Thyroid gland (tissue), 4 donors: Measurements from ENCODE around the gene DTX3L.

Experiments used
- POLR2A ChIP-seq, 2 donors: fragments of 450-650 bp; IDR thresholded peaks; one replicate each; pipeline ENCODE4 v1.6.1; 2017; ENCODE audit warnings: antibody characterized with exemption in 2 of 2, mild to moderate bottlenecking in 2 of 2, moderate library complexity in 1 of 2
- TF ChIP-seq, protein P1 (sequence below), 6 experiments: fragments of 200-600 bp in 3 of 6; fragments of 450-650 bp in 3 of 6; sonication (generic) in 3 of 6; IDR thresholded peaks; one replicate each; pipeline ENCODE4 v1.5.1; 2016 to 2019; ENCODE audit warnings: antibody characterized with exemption in 6 of 6, mild to moderate bottlenecking in 2 of 6, inconsistent platforms in 1 of 6, moderate library complexity in 1 of 6

DNA sequence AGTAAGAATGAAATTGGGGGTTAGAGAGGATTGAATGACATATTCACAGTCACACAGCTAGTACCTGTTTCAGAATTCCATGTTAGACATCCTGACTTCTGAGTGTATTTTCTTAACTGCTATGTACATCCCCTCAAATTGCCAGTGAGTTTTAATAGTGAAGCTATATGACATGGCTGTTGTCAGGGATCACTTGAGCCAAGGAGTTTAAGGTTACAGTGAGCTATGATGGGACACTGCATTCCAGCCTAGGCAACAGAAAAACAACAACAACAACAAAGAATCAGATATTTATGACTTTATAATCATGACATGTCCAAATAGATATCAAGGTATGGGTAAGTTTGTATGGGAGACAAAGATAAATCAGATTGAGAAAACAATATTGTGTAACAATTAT, 29.9 kb downstream of the DTX3L start:
- no peak for TF ChIP-seq POLR2A (IDR thresholded peaks at IDR 0.05)
- TF ChIP-seq, protein P1, sequence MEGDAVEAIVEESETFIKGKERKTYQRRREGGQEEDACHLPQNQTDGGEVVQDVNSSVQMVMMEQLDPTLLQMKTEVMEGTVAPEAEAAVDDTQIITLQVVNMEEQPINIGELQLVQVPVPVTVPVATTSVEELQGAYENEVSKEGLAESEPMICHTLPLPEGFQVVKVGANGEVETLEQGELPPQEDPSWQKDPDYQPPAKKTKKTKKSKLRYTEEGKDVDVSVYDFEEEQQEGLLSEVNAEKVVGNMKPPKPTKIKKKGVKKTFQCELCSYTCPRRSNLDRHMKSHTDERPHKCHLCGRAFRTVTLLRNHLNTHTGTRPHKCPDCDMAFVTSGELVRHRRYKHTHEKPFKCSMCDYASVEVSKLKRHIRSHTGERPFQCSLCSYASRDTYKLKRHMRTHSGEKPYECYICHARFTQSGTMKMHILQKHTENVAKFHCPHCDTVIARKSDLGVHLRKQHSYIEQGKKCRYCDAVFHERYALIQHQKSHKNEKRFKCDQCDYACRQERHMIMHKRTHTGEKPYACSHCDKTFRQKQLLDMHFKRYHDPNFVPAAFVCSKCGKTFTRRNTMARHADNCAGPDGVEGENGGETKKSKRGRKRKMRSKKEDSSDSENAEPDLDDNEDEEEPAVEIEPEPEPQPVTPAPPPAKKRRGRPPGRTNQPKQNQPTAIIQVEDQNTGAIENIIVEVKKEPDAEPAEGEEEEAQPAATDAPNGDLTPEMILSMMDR (IDR thresholded peaks at IDR 0.05), result no peak
